ENCODE results near the gene TMEM164. TPM values are rescaled to one million over a fixed set of nuclear protein-coding genes. Genes with fewer than 3 reads are reported as not detected.

TMEM164 gene
- total RNA-seq, 2 experiments from 2014 or later = 15.9 to 22.2 TPM

GRCh38 chrX:110086916-110087484 is 84.1 kb downstream of the TMEM164 start:
- DNase-seq = no peak
- Mint-ChIP-seq H3K27me3 (no peaks in the 10 kb centered on the region), H3K27ac (no peak overlapping the region), H3K4me3 (no peak overlapping the region), H3K9me3 (ENCODE audit: low read depth) (no peaks in the 10 kb centered on the region), H3K36me3 (peaks cover 3% of the 10 kb centered on the region), H3K4me1 (peaks cover 25% of the 10 kb centered on the region)
- ATAC-seq = no peak
- CTCF ChIA-PET = no interaction called here

GRCh38 chrX:110087485-110088356 is 84.8 kb downstream of the TMEM164 start:
- CTCF ChIA-PET = no interaction called here
- H3K27ac Mint-ChIP-seq = no peak overlapping the region
- H3K4me3 Mint-ChIP-seq = no peak overlapping the region
- DNase-seq = no peak
- peaks cover 5% of the 10 kb centered on the region for H3K36me3 Mint-ChIP-seq
- H3K4me1 Mint-ChIP-seq = peaks cover 25% of the 10 kb centered on the region
- no peaks in the 10 kb centered on the region for H3K9me3 Mint-ChIP-seq (ENCODE audit: low read depth)
- no peaks in the 10 kb centered on the region for H3K27me3 Mint-ChIP-seq
- ATAC-seq = no peak

- no peaks in the 10 kb centered on the region for H3K27me3 Mint-ChIP-seq
- peaks cover 25% of the 10 kb centered on the region for H3K4me1 Mint-ChIP-seq
- no peaks in the 10 kb centered on the region for H3K9me3 Mint-ChIP-seq (ENCODE audit: low read depth)
- ATAC-seq (no peak), DNase-seq (no peak)
- no peak overlapping the region for H3K4me3 Mint-ChIP-seq
- no peak overlapping the region for H3K27ac Mint-ChIP-seq
- peaks cover 14% of the 10 kb centered on the region for H3K36me3 Mint-ChIP-seq
- CTCF ChIA-PET = no interaction called here
Measured at GRCh38 chrX:110089656-110090403, 86.9 kb downstream of the TMEM164 start.

GRCh38 chrX:110097920-110098319 is 95.0 kb downstream of the TMEM164 start:
- Mint-ChIP-seq H3K4me3 (no peak overlapping the region), H3K9me3 (ENCODE audit: low read depth) (no peaks in the 10 kb centered on the region), H3K4me1 (no peaks in the 10 kb centered on the region), H3K27me3 (no peaks in the 10 kb centered on the region), H3K36me3 (peaks cover 13% of the 10 kb centered on the region), H3K27ac (no peak overlapping the region)
- CTCF ChIA-PET = no interaction called here
- no peak for DNase-seq
- no peak for ATAC-seq

- Mint-ChIP-seq H3K27ac (no peak overlapping the region), H3K27me3 (no peaks in the 10 kb centered on the region), H3K4me3 (no peak overlapping the region), H3K9me3 (ENCODE audit: low read depth) (no peaks in the 10 kb centered on the region), H3K4me1 (peaks cover 2% of the 10 kb centered on the region), H3K36me3 (no peaks in the 10 kb centered on the region)
- ATAC-seq (no peak), DNase-seq (no peak)
- CTCF ChIA-PET = no interaction called here
Measured at GRCh38 chrX:110103344-110103743, 100.4 kb downstream of the TMEM164 start.

- H3K27ac Mint-ChIP-seq = no peak overlapping the region
- no peaks in the 10 kb centered on the region for H3K27me3 Mint-ChIP-seq
- CTCF ChIA-PET = no interaction called here
- peaks cover 4% of the 10 kb centered on the region for H3K4me1 Mint-ChIP-seq
- ATAC-seq (no peak), DNase-seq (no peak)
- no peaks in the 10 kb centered on the region for H3K36me3 Mint-ChIP-seq
- H3K9me3 Mint-ChIP-seq (ENCODE audit: low read depth) = no peaks in the 10 kb centered on the region
- no peak overlapping the region for H3K4me3 Mint-ChIP-seq
Measured at GRCh38 chrX:110104078-110104477, 101.2 kb downstream of the TMEM164 start.

- Mint-ChIP-seq H3K27me3 (no peaks in the 10 kb centered on the region), H3K4me1 (peaks cover 4% of the 10 kb centered on the region), H3K4me3 (no peak overlapping the region), H3K36me3 (no peaks in the 10 kb centered on the region), H3K9me3 (ENCODE audit: low read depth) (no peaks in the 10 kb centered on the region), H3K27ac (no peak overlapping the region)
- no peak for ATAC-seq
- CTCF ChIA-PET = no interaction called here
- DNase-seq = no peak
Measured at GRCh38 chrX:110108381-110108821, 105.5 kb downstream of the TMEM164 start.

GRCh38 chrX:110114260-110114776 is 111.4 kb downstream of the TMEM164 start:
- H3K27ac Mint-ChIP-seq = no peak overlapping the region
- ATAC-seq (no peak), DNase-seq (no peak)
- no peaks in the 10 kb centered on the region for H3K4me1 Mint-ChIP-seq
- peaks cover 1% of the 10 kb centered on the region for H3K36me3 Mint-ChIP-seq
- no peaks in the 10 kb centered on the region for H3K27me3 Mint-ChIP-seq
- CTCF ChIA-PET = no interaction called here
- no peak overlapping the region for H3K4me3 Mint-ChIP-seq
- no peaks in the 10 kb centered on the region for H3K9me3 Mint-ChIP-seq (ENCODE audit: low read depth)

- ATAC-seq (no peak), DNase-seq (no peak)
- H3K27ac Mint-ChIP-seq = no peak overlapping the region
- no peak overlapping the region for H3K4me3 Mint-ChIP-seq
- no peaks in the 10 kb centered on the region for H3K4me1 Mint-ChIP-seq
- no peaks in the 10 kb centered on the region for H3K9me3 Mint-ChIP-seq (ENCODE audit: low read depth)
- H3K36me3 Mint-ChIP-seq = peaks cover 1% of the 10 kb centered on the region
- no peaks in the 10 kb centered on the region for H3K27me3 Mint-ChIP-seq
- CTCF ChIA-PET = no interaction called here
Measured at GRCh38 chrX:110116066-110116980, 113.4 kb downstream of the TMEM164 start.

- Mint-ChIP-seq H3K27me3 (no peaks in the 10 kb centered on the region), H3K9me3 (ENCODE audit: low read depth) (no peaks in the 10 kb centered on the region), H3K4me3 (no peak overlapping the region), H3K27ac (no peak overlapping the region), H3K4me1 (no peaks in the 10 kb centered on the region), H3K36me3 (peaks cover 1% of the 10 kb centered on the region)
- ATAC-seq = no peak
- DNase-seq = no peak
- CTCF ChIA-PET = no interaction called here
Measured at GRCh38 chrX:110118530-110118929, 115.6 kb downstream of the TMEM164 start.

GRCh38 chrX:110119480-110119879 is 116.6 kb downstream of the TMEM164 start:
- Mint-ChIP-seq H3K27ac (no peak overlapping the region), H3K27me3 (no peaks in the 10 kb centered on the region), H3K9me3 (ENCODE audit: low read depth) (no peaks in the 10 kb centered on the region), H3K36me3 (peaks cover 1% of the 10 kb centered on the region), H3K4me3 (no peak overlapping the region), H3K4me1 (no peaks in the 10 kb centered on the region)
- no peak for ATAC-seq
- DNase-seq = no peak
- CTCF ChIA-PET = interaction anchor here (1.2 kb wide), 1 partner anchor 27 kb away, joined by 3 read pairs; no protein-coding TSS in a partner anchor

- Mint-ChIP-seq H3K36me3 (peaks cover 1% of the 10 kb centered on the region), H3K27ac (no peak overlapping the region), H3K4me3 (no peak overlapping the region), H3K27me3 (no peaks in the 10 kb centered on the region), H3K4me1 (no peaks in the 10 kb centered on the region), H3K9me3 (ENCODE audit: low read depth) (no peaks in the 10 kb centered on the region)
- DNase-seq (no peak), ATAC-seq (no peak)
- CTCF ChIA-PET = interaction anchor here (1.2 kb wide), 1 partner anchor 26 kb away, joined by 3 read pairs; no protein-coding TSS in a partner anchor
Measured at GRCh38 chrX:110120025-110120424, 117.1 kb downstream of the TMEM164 start.

- DNase-seq = no peak
- no peak overlapping the region for H3K27ac Mint-ChIP-seq
- no peak for ATAC-seq
- no peaks in the 10 kb centered on the region for H3K9me3 Mint-ChIP-seq (ENCODE audit: low read depth)
- peaks cover 1% of the 10 kb centered on the region for H3K36me3 Mint-ChIP-seq
- no peaks in the 10 kb centered on the region for H3K4me1 Mint-ChIP-seq
- H3K27me3 Mint-ChIP-seq = no peaks in the 10 kb centered on the region
- H3K4me3 Mint-ChIP-seq = no peak overlapping the region
- CTCF ChIA-PET = no interaction called here
Measured at GRCh38 chrX:110123331-110123782, 120.4 kb downstream of the TMEM164 start.

Measured in activated CD8-positive, alpha-beta memory T cell treated with anti-CD3 and anti-CD28 coated beads, Interleukin-2, amount 10 ng/mL, durations not matched to agents 7 days and 5 days (primary cell).